VCaP (cell line): ENCODE measurements around the gene RBM38.

Experiments used
- H3K27ac ChIP-seq: fragments of 450-650 bp; 2 replicates; pipeline ENCODE4 v1.5.1; 2017
- TF ChIP-seq, protein P1 (sequence below): fragments of 450-650 bp; conservative IDR thresholded peaks from 2 replicates; pipeline ENCODE4 v1.5.1; 2017; ENCODE audit warnings: mild to moderate bottlenecking, moderate library complexity

The RBM38 gene

DNA sequence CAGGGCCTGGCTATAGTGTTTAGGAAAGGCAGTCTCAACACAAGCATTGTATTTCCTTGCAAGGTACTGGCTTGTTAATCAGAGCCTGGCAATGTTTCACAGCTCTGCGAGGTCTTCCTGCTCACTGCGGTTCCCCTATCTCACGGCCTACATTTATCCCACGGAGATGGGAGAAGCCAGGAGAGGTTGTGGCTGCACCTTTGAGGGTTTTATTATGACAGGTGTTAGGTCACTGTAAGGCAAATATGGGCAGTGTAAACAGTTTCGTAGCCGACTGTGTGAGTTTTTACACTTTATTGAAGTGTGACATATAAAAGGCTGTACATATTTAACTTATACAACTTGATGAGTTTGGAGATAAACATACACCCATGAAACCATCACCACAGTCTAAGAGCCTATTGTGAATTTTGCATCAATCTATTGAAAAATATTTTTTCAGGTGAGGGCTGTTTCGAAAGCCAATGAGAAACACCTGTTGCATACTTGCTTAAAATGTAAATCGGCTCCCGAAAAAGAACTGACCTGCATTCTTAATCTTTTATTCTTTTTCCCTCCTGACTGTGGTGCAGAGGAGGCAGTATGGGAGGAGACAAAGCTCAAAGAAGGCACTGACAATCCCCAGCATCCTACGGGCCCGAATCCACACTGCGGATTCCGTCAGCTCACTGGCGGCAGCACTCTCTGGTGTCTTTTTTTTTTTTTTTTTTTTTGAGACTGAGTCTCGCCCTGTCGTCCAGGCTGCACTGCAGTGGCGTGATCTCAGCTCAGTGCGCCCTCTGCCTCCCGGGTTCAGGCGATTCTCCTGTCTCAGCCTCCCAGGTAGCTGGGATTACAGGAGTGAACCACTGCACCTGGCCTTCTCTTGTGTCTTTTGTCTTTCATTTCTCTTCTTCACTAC, 7.5 kb upstream of the RBM38 start:
- TF ChIP-seq, protein P1, sequence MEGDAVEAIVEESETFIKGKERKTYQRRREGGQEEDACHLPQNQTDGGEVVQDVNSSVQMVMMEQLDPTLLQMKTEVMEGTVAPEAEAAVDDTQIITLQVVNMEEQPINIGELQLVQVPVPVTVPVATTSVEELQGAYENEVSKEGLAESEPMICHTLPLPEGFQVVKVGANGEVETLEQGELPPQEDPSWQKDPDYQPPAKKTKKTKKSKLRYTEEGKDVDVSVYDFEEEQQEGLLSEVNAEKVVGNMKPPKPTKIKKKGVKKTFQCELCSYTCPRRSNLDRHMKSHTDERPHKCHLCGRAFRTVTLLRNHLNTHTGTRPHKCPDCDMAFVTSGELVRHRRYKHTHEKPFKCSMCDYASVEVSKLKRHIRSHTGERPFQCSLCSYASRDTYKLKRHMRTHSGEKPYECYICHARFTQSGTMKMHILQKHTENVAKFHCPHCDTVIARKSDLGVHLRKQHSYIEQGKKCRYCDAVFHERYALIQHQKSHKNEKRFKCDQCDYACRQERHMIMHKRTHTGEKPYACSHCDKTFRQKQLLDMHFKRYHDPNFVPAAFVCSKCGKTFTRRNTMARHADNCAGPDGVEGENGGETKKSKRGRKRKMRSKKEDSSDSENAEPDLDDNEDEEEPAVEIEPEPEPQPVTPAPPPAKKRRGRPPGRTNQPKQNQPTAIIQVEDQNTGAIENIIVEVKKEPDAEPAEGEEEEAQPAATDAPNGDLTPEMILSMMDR: no peak
- no peak overlapping the region for H3K27ac ChIP-seq

DNA sequence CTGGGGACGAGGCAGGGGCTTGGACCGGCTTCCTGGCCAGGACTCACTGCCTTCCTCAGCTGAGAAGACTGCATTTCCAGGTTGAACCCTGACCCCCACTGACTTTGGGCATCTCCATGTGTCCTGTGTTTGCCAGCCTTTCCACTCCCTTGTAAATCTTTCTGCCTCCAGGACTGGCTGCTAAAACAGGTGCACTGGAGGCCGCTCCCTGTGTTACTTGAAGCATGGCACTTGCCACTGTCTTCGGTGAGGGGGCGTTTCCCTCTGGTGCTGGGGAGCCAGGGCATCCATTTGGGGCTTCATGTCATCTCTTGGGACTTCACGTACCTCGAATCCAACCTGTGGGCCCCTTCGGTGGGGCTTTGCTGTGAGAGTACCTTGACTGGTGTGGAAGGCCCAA, 6.7 kb upstream of the RBM38 start:
- no peak overlapping the region for H3K27ac ChIP-seq
- TF ChIP-seq, protein P1: no peak

DNA sequence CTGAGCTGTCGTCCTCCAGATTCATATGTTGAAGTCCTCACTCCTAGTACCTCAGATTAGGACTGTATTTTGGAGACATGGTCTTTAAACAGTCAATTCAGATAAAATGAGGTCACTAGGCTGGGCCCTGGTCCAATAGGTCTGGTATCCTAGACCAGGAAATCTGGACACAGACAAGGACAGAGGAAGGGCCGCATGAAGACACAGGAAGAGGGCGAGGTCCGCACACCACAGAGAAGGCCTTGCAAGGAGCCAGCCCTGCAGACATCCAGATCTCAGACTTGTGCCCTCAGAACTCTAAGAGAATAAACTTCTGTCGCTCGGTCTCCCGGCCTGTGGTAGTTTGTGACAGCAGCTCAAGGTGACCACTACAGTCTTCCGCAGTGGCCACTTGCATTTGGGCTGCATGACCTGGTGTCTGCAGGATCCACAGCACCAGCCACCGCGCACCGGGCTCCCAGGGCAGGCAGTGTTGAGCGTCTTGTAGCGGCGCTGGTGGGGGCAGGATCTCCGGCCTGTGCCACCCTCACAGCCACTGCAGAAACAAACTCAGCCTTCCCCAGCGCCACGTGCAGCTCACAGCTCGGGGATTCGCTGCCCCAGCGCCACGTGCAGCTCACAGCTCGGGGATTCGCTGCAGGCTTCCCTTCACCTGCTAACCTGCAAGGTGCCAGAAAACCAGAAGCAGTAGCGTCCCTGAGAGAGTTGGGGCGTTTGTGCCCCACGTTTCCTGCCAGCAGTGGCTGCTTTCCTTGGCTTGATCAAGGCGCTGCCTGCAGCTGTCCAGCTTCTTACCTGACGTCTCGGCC, 6.0 kb upstream of the RBM38 start:
- TF ChIP-seq, protein P1: no peak
- H3K27ac ChIP-seq: no peak overlapping the region

DNA sequence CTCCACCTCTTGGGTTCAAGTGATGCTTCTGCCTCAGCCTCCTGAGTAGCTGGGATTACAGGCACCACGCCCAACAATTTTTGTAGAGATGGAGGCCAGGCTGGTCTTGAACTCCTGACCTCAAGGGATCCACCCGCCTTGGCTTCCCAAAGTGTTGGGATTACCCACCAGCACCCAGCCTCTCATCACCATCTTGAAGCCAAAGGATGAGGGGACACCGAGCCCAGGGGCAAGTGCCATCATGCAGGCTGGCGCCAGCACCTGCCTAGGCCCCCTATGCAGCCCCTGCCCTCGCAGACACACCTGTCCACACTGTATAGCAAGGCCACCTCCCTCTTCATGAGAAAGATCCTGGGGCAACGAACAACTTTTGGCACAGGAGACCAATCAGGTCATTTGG, 5.3 kb upstream of the RBM38 start:
- TF ChIP-seq, protein P1: no peak
- H3K27ac ChIP-seq: no peak overlapping the region

DNA sequence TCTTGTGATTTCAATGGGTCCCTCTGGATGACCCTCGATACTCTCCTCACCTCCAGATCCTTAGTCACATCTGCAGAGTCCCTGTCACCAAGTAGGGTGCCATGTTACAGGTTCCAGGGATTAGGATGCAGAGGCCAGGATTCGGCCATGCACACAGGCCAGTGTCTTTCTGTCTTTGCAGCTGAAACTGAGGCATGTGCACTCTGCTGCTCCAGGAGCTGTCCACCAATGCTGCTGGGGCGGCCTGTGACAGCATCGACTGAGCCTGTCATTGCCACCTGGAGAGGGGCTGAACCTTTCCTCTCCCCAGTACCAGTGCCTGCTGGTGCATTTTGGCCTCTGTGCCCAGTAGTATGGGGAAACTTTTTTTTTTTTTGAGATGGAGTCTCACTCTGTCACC, 4.4 kb upstream of the RBM38 start:
- TF ChIP-seq, protein P1: no peak
- no peak overlapping the region for H3K27ac ChIP-seq

DNA sequence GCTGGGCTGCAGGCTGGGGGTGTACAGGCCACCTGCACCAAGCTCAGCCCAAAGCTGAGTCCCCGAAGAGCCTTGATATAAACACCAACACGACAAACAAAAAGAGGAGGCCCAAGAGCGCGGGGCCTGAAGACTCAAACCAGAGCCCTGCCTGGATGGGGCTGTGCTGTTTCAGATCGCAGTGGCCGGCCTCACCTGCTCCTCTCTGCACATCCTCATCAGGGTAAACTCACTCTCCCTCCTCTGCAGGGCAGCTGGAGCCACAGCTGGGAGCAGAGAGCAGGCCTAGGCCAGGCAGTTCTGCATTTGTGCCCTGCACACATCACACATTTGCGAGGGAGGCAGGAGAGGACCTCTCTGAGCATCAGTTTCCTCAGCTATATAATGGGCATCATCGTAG, 3.7 kb upstream of the RBM38 start:
- no peak overlapping the region for H3K27ac ChIP-seq
- TF ChIP-seq, protein P1: no peak

DNA sequence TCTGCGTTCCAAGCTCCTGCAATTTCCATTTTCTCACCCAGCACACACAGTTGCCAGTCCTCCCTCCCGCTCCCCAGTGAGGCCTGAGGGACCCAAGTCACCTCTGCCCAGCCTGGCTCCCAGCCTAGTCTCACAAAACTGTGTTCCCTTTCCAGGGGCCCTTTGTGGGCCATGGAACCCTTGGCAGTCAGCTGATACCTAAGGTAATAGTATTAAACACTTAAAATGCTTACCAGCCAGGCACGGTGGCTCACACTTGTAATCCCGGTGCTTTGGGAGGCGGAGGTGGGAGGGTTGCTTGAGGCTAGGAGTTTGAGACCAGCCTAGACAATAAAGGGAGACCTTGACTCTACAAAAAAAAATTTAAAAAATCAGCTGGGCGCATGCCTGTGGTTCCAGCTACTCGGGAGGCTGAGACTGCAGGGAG, 3.2 kb upstream of the RBM38 start:
- no peak overlapping the region for H3K27ac ChIP-seq
- TF ChIP-seq, protein P1: no peak
